Neuronal stem cell (in vitro differentiated cells): ENCODE data around the gene KRT86.
"Not testable (repeated sequence)": the region's sequence is repeated elsewhere in the genome, so short reads cannot be mapped to it uniquely, and the experiment has no call there.

Source experiments
- DNase-seq: peaks from one replicate; pipeline ENCODE4 v3.0.0-alpha.2; 2013; ENCODE audit warnings: low spot score
- H2AFZ ChIP-seq: one replicate; pipeline ENCODE4 v1.6.1; 2013; ENCODE audit warnings: mild to moderate bottlenecking, low read length, inconsistent platforms
- H2AK5ac ChIP-seq: 2 replicates; pipeline ENCODE4 v1.6.1; 2013; ENCODE audit warnings: low read depth, mild to moderate bottlenecking, inconsistent platforms, low read length, moderate library complexity, mixed read lengths
- H2BK120ac ChIP-seq: 2 replicates; pipeline ENCODE4 v1.6.1; 2013; ENCODE audit warnings: low read depth, mild to moderate bottlenecking, inconsistent platforms, low read length, moderate library complexity, mixed read lengths
- H2BK12ac ChIP-seq: one replicate; pipeline ENCODE4 v1.6.1; 2013; ENCODE audit warnings: low read length, inconsistent platforms
- H2BK15ac ChIP-seq: 2 replicates; pipeline ENCODE4 v1.6.1; 2013; ENCODE audit warnings: mild to moderate bottlenecking, low read length, inconsistent platforms, mixed read lengths
- H2BK5ac ChIP-seq: one replicate; pipeline ENCODE4 v1.6.1; 2013; ENCODE audit warnings: inconsistent platforms, mild to moderate bottlenecking, low read length, moderate library complexity
- H3K14ac ChIP-seq: one replicate; pipeline ENCODE4 v1.6.1; 2013; ENCODE audit warnings: low read length, inconsistent platforms
- H3K18ac ChIP-seq: 2 replicates; pipeline ENCODE4 v1.6.1; 2013; ENCODE audit warnings: low read length, inconsistent platforms
- H3K23ac ChIP-seq: 2 replicates; pipeline ENCODE4 v1.6.1; 2013; ENCODE audit warnings: low read depth, mild to moderate bottlenecking, mixed read lengths, low read length, inconsistent platforms; ENCODE audit not compliant: poor library complexity
- H3K27ac ChIP-seq: replicated peaks from 3 replicates; pipeline ENCODE4 v1.5.1; 2013; ENCODE audit warnings: low read length, inconsistent platforms
- H3K27me3 ChIP-seq, 3 experiments: 2 replicates each; pipeline ENCODE4 v1.6.1; 2013; ENCODE audit warnings: low read length in 3 of 3, mild to moderate bottlenecking in 2 of 3, inconsistent platforms in 1 of 3, low read depth in 1 of 3, mixed read lengths in 1 of 3, moderate library complexity in 1 of 3; ENCODE audit not compliant: control insufficient read depth in 3 of 3, insufficient read depth in 3 of 3
- H3K36me3 ChIP-seq, 2 donors: replicated peaks in 1 of 2; 2 replicates each; pipeline ENCODE4 v1.6.1; 2013; ENCODE audit warnings: low read length in 2 of 2; ENCODE audit not compliant: control insufficient read depth in 2 of 2, insufficient read depth in 2 of 2
- H3K4ac ChIP-seq: 2 replicates; pipeline ENCODE4 v1.6.1; 2013; ENCODE audit warnings: inconsistent platforms, mild to moderate bottlenecking, low read length, moderate library complexity
- H3K4me1 ChIP-seq, 2 donors: 1 replicate in 1 of 2; 2 replicates in 1 of 2; pipeline ENCODE4 v1.6.1; 2013; ENCODE audit warnings: low read length in 2 of 2, low read depth in 1 of 2; ENCODE audit not compliant: control insufficient read depth in 2 of 2, insufficient read depth in 1 of 2
- H3K4me2 ChIP-seq: one replicate; pipeline ENCODE4 v1.6.1; 2013; ENCODE audit warnings: mild to moderate bottlenecking, low read length, inconsistent platforms; ENCODE audit not compliant: insufficient read depth, poor library complexity, severe bottlenecking
- H3K4me3 ChIP-seq, 2 donors: 2 replicates each; pipeline ENCODE4 v1.5.1; 2013; ENCODE audit warnings: low read length in 2 of 2, mild to moderate bottlenecking in 2 of 2, inconsistent platforms in 1 of 2, moderate library complexity in 1 of 2
- H3K79me1 ChIP-seq: one replicate; pipeline ENCODE4 v1.6.1; 2013; ENCODE audit warnings: low read depth, mild to moderate bottlenecking, inconsistent platforms, low read length, moderate library complexity
- H3K9ac ChIP-seq: one replicate; pipeline ENCODE4 v1.6.1; 2013; ENCODE audit warnings: mild to moderate bottlenecking, low read depth, low read length, inconsistent platforms; ENCODE audit not compliant: poor library complexity
- H3K9me3 ChIP-seq, 2 donors: replicated peaks in 1 of 2; 2 replicates each; pipeline versions ENCODE3 to v1.6.1; 2013; ENCODE audit warnings: low read length in 2 of 2, mild to moderate bottlenecking in 2 of 2, inconsistent platforms in 1 of 2, low read depth in 1 of 2, mixed read lengths in 1 of 2, moderate library complexity in 1 of 2; ENCODE audit not compliant: control insufficient read depth in 2 of 2, insufficient read depth in 1 of 2
- H4K8ac ChIP-seq: one replicate; pipeline ENCODE4 v1.6.1; 2013; ENCODE audit warnings: low read depth, mild to moderate bottlenecking, inconsistent platforms, low read length, moderate library complexity
- H4K91ac ChIP-seq: one replicate; pipeline ENCODE4 v1.6.1; 2013; ENCODE audit warnings: low read length, low read depth, mild to moderate bottlenecking, inconsistent platforms; ENCODE audit not compliant: poor library complexity
- WGBS, 2 donors: extraction: QIAGEN DNeasy Blood & Tissue Kit; methylation state at CpG; one replicate each; pipeline ENCODE4 v1.1.7; 2013; ENCODE audit warnings: missing lambda C conversion rate in 2 of 2, mixed read lengths in 1 of 2; ENCODE audit not compliant: insufficient read length in 2 of 2, insufficient replicate concordance in 1 of 2; ENCODE audit errors: extremely low coverage in 2 of 2; 5-methylcytosine and 5-hydroxymethylcytosine counted together

KRT86 gene

GRCh38 chr12:52344111-52344510, 69.7 kb downstream of the KRT86 start:
- Histone ChIP-seq H2BK12ac (no peak overlapping the region), H3K18ac (no peak overlapping the region), H4K91ac (no peak overlapping the region), H3K36me3 (no peaks in the 10 kb centered on the region), H2BK120ac (no peak overlapping the region), H2BK5ac (no peak overlapping the region), H2AK5ac (no peak overlapping the region), H2BK15ac (no peak overlapping the region), H3K23ac (no peak overlapping the region), H2AFZ (no peak overlapping the region), H3K4me1 (peaks cover 0 to 2% of the 10 kb centered on the region in 2 donors), H3K4ac (no peak overlapping the region), H3K4me2 (no peak overlapping the region), H3K27ac (no peak overlapping the region), H3K4me3 (no peak overlapping the region), H4K8ac (no peak overlapping the region), H3K9me3 (no peaks in the 10 kb centered on the region), H3K27me3 (peaks cover 0 to 16% (median 0%) of the 10 kb centered on the region in 3 experiments), H3K9ac (no peak overlapping the region), H3K79me1 (no peaks in the 10 kb centered on the region), H3K14ac (no peak overlapping the region)
- no peak for DNase-seq
- WGBS, 2 donors, result no CpG with 5 or more reads among the region's 12 CpGs

- not testable (repeated sequence) for H2BK15ac ChIP-seq, H3K18ac ChIP-seq, H2BK120ac ChIP-seq, H2AFZ ChIP-seq, H3K4ac ChIP-seq, H4K8ac ChIP-seq, H3K23ac ChIP-seq, H3K4me2 ChIP-seq, H3K9me3 ChIP-seq, H2BK5ac ChIP-seq, H2AK5ac ChIP-seq, H4K91ac ChIP-seq, H3K9ac ChIP-seq, H3K4me1 ChIP-seq, H2BK12ac ChIP-seq, H3K36me3 ChIP-seq, H3K79me1 ChIP-seq, DNase-seq, H3K14ac ChIP-seq, H3K4me3 ChIP-seq, H3K27ac ChIP-seq
- peaks cover 0 to 16% (median under 1%) of the 10 kb centered on the region in 3 experiments for H3K27me3 ChIP-seq
- no CpG with 5 or more reads among the region's 8 CpGs for WGBS, 2 donors
Measured at GRCh38 chr12:52345041-52345440, 70.6 kb downstream of the KRT86 start.

DNA sequence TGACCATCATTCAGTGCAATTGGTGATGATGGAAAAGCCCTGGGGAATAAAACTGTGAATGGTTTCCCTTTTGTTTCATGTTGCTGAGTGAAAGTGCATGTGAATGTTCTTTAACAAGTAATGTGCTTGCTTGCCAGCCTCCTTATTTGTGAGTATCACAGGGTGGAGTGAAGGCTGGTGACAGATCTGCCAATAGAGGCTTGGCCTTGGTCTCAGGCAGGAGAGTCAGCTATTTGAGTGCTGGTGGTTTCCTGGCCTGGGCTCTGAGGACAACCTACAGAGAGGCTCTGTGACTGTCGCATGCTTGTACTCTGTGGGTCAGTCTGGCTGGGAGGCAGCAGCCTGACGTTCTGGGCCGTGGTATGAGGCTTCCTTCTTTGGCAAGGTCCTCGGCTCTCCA, 72.1 kb downstream of the KRT86 start:
- Histone ChIP-seq H2AFZ (no peak overlapping the region), H3K36me3 (no peaks in the 10 kb centered on the region), H4K8ac (no peak overlapping the region), H2BK12ac (no peak overlapping the region), H3K27me3 (peaks cover 0 to 12% (median 2%) of the 10 kb centered on the region in 3 experiments), H3K79me1 (no peaks in the 10 kb centered on the region), H3K18ac (no peak overlapping the region), H3K23ac (no peak overlapping the region), H2AK5ac (no peak overlapping the region), H2BK15ac (no peak overlapping the region), H3K4ac (no peak overlapping the region), H3K4me2 (no peak overlapping the region), H3K4me3 (no peak overlapping the region), H3K9ac (no peak overlapping the region), H3K14ac (no peak overlapping the region), H4K91ac (no peak overlapping the region), H2BK120ac (no peak overlapping the region), H3K9me3 (no peaks in the 10 kb centered on the region), H3K27ac (no peak overlapping the region), H2BK5ac (no peak overlapping the region), H3K4me1 (no peaks in the 10 kb centered on the region)
- WGBS, 2 donors, result no CpG with 5 or more reads among the region's 4 CpGs
- DNase-seq, result no peak

DNA sequence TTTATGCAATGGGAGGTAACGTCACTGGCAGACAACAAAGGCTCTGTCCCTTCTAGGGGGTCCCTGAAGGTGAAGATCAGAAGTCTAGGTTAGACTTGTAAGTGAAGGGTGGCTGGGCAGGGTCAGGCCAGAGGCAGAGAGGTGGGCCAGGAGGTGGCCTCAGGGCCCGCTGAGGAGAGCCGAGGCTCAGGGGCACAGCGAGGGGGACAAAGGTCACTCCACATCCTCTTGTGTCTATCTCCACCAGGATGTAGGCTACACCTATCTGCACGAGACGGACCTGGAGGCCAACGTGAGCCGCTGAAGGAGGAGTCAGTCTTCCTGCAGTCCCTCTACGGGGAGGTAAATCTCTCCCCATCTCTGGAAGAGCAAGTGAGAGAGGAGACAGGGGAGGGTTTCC, 72.6 kb downstream of the KRT86 start:
- no peaks in the 10 kb centered on the region for H3K79me1 ChIP-seq
- H3K4me2 ChIP-seq, result no peak overlapping the region
- H3K9me3 ChIP-seq, result no peaks in the 10 kb centered on the region
- H3K36me3 ChIP-seq, result no peaks in the 10 kb centered on the region
- no peak overlapping the region for H4K91ac ChIP-seq
- H3K23ac ChIP-seq, result no peak overlapping the region
- H2BK15ac ChIP-seq, result no peak overlapping the region
- H3K14ac ChIP-seq, result no peak overlapping the region
- H2AFZ ChIP-seq, result no peak overlapping the region
- no CpG with 5 or more reads among the region's 9 CpGs for WGBS, 2 donors
- H2BK5ac ChIP-seq, result no peak overlapping the region
- DNase-seq, result no peak
- H3K27me3 ChIP-seq, result peaks cover 0 to 12% (median 2%) of the 10 kb centered on the region in 3 experiments
- H2BK120ac ChIP-seq, result no peak overlapping the region
- H2AK5ac ChIP-seq, result no peak overlapping the region
- no peaks in the 10 kb centered on the region for H3K4me1 ChIP-seq
- H2BK12ac ChIP-seq, result no peak overlapping the region
- H3K4me3 ChIP-seq, result no peak overlapping the region
- H4K8ac ChIP-seq, result no peak overlapping the region
- no peak overlapping the region for H3K9ac ChIP-seq
- H3K27ac ChIP-seq, result no peak overlapping the region
- no peak overlapping the region for H3K18ac ChIP-seq
- no peak overlapping the region for H3K4ac ChIP-seq
